Stimulated activated CD4-positive, alpha-beta T cell treated with anti-CD3 and anti-CD28 coated beads, Interleukin-1b, Interleukin-23, amount 100 ng/mL, for 48 hours (primary cell): Measurements from ENCODE around the gene SPP1.
"Not testable (repeated sequence)": the region's sequence is repeated elsewhere in the genome, so short reads cannot be mapped to it uniquely, and the experiment has no call there.

Experiments used
- DNase-seq: peaks from one replicate; pipeline ENCODE4 v3.0.0-alpha.2; 2020

SPP1 gene

DNA sequence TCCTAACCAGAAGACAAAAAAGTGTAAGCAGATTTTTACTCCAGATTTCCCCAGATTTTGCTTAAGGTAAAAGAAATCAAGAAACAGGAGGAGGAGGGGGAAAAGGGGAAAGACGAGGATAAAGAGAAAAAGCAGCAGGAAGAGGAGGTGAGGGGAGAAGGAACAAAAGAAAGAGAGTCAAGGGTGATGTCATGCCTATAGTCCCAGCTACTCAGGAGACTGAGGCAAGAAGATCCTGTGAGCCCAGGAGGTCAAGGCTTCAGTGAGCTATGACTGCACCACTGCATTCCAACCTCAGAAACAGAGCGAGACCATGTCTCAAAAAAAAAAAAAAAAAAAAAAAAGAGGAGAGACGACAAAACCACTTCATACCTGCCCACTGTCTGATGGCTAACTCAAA, 19.9 kb downstream of the SPP1 start:
- DNase-seq, result no peak

DNA sequence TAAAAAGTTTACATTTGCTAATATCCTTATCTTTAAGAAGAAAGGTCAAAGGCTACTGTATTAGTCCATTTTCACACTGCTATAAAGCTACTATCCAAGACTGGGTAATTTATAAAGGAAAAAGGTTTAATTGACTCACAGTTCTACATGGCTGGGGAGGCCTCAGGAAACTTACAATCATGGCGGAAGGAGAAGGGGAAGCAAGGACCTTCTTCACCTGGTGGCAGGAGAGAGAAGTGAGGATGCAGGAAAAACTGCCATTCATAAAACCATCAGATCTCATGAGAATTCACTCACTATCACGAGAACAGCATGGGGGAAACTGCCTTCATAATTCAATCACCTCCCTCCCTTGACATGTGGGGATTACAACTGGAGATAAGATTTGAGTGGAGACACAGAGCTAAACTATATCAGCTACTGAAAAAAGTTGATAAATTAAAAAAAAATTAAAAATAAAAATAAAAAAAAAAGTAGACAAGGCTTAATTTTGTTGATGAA, 23.7 kb downstream of the SPP1 start:
- DNase-seq, result not testable (repeated sequence)

DNA sequence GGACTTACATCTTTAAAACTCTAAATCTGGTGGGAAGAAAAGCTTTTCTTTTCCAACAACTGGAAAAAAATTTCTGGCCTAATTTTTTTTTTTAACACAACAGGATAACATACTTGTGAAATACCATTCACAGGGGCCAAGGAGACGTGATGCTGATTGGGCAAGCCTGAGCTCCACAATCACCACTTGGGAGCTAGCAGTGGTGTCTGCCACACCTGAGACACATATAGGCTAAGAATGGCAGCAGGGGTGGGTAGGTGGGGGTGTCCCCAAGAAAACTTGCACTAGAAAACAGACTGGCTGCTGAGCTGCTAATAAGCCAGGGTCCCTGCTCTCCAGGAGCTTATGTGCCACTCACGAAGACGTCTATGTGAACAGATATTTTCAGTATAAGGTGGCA, 26.4 kb downstream of the SPP1 start:
- DNase-seq, result no peak

DNA sequence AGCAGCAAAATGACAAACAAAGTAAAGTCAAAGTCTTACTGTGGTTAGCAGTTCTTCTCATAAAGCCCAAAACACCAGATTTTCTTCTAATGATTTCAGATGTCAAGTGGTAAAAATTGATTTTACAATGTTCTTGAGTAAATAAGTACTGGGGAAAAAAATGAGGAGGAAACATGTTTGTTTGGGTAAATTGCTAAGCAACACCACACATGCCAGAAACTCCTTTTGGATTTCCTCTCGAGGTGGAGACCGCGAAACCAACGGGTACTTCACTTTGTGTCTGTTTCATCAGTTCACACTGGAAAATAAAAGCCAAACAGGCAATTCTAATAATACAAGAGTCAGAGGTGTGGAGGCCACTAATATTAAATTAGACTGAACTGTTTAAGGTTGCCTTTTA, 27.3 kb downstream of the SPP1 start:
- no peak for DNase-seq

DNA sequence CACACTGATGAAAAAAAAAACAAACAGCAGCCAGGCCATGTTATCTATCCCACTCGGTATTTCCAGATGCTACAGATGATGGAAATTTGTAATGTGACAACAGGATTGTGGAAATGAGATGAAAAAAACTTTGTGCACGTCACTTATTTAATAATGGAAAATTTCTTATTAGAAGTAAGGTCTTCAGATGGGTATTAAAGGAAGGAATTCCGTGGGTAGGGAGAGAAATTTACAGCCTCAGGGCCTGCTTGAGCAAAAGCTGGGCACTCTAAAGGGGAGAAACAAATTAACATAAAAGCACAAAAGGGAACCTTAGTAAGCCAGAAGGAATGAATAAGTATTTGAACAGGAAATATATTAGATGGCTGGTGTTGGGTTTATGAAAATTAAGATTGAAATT, 27.7 kb downstream of the SPP1 start:
- DNase-seq, result no peak

DNA sequence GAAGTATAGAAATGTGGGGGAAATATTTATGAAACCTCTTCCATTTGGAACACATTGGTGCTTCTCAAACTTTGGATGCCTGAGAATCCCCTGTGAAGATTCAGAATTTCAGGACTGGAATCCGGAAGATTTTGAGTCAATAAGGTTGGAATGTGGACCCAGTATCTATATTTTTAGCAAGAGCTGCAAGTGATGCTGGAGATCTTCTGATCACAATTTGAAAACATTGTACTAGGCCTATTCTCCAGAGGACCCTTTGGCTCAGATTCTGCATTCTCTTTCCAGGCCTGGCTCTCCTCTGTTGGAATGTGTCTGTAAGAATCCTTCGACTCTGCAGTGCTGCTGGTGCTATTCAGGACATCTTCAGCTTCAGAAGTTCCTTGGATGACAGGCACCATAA, 29.6 kb downstream of the SPP1 start:
- DNase-seq, result no peak

DNA sequence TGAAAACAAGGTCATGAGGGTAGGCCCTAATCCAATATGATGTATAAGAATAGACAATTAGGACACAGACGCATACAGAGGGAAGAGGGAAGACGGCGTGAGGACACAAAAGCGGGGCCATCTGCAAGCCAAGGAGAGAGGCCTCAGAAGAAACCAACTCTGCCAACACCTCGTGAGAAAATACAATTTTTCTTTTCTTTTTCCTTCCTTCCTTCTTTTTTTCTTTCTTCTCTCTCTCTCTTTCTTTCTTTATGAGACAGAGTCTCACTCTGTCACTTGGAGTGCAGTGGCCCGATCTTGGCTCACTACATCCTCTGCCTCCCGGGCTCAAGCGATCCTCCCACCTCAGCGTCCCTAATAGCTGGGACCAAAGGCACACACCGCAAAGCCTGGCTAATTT, 30.4 kb downstream of the SPP1 start:
- DNase-seq, result no peak

DNA sequence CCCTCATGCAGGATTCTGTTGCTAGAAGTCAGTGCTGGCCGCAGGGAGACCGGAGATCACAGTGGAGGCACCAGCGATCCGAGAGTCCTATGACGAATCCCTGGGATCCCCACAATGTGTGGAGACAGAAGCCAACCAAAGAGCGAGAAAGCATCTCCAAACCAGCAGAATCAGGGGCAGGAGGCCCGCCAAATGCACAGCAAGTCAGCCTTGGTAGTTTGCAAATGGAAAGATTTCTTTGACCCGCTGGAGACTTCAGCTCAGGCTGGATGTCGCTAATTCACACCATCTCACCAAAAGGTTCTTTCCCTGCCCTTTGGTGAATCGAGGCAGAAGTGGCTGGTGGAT, 31.4 kb downstream of the SPP1 start:
- no peak for DNase-seq

DNA sequence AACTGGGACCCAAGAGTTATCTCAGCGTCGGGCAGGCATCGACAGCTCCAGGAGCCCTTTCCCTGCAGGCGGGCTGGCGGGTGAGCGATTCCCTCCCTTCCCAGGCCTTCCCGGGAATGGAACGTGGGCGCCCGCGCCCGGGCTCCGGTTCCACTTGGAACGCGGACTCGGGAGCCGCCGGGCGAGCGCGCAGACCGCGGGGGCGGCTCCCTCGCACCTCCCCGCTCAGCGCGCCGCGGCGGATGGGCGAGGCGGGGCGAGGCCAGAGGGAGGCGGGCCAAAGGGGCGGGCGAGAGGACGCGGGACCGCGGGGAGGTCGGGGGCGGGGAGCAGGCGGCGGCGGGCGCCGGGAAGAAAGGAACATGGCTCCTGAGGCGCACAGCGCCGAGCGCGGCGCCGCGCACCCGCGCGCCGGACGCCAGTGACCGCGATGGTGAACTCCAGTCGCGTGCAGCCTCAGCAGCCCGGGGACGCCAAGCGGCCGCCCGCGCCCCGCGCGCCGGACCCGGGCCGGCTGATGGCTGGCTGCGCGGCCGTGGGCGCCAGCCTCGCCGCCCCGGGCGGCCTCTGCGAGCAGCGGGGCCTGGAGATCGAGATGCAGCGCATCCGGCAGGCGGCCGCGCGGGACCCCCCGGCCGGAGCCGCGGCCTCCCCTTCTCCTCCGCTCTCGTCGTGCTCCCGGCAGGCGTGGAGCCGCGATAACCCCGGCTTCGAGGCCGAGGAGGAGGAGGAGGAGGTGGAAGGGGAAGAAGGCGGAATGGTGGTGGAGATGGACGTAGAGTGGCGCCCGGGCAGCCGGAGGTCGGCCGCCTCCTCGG, 32.0 kb downstream of the SPP1 start, which contains the start of gene PKD2:
PKD2 (plus strand) TSS at position 332 of the 818 bp plus-strand sequence; CDS start at position 431, 99 bp downstream.
- DNase-seq, result peak; percentile 78

DNA sequence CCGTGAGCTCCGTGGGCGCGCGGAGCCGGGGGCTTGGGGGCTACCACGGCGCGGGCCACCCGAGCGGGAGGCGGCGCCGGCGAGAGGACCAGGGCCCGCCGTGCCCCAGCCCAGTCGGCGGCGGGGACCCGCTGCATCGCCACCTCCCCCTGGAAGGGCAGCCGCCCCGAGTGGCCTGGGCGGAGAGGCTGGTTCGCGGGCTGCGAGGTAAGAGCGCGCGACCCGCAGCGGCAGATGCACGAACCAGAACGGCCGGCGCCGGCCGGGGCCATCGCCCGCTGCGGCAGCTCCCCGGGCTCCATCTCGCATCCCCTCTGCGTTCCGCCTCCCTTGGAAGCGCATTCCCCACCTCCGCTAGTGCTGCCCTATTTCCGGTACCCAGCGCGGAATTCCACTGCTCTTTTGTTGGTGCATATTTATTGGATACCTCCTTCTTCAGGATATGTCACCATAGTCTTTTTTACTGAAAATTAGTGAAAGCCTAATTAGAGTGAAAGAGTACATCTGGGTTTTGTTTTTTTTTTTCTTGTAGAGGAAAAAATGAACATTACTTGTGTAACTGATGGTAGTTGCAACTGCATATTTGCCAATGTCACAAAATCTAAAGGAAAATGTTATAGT, 32.7 kb downstream of the SPP1 start:
- peak; percentile 16 for DNase-seq

DNA sequence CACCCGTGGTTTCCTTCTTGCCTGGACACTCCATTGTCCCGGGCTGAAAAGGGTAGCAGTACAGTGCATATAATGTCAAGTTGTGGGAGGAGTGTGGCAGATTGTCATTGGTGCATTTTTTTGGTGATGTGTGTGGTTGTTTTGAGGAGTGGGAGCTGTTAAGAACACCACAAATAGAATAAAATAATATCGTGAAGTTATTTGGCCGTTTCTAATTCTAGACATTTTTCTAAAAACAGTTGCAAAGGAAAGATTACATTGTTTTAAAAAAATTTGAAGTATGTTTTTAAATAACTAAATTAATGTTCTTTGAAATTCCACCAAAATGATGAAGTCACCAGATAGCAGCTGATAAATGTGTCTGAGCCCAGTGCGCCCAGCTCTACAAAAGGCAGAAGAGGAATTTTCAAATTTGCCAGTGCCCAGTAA, 33.2 kb downstream of the SPP1 start:
- DNase-seq, result no peak

DNA sequence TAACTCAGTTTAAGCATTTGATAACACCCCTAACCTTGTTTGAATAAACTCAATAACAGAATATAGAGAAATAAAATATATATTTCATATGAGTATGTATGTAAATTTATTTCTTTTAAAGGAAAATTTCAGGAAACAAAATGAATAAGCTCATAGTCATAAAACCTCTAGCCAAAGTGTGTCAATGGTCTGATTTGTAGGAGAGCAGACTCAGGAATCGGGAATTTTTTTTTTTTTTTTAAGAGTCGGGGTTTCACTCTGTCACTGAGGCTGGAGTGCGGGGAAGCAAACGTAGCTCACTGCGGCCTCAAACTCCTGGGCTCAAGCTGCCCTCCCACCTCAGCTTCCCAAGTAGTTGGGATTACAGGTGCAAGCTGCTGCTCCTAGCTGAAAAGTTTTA, 34.4 kb downstream of the SPP1 start:
- no peak for DNase-seq

DNA sequence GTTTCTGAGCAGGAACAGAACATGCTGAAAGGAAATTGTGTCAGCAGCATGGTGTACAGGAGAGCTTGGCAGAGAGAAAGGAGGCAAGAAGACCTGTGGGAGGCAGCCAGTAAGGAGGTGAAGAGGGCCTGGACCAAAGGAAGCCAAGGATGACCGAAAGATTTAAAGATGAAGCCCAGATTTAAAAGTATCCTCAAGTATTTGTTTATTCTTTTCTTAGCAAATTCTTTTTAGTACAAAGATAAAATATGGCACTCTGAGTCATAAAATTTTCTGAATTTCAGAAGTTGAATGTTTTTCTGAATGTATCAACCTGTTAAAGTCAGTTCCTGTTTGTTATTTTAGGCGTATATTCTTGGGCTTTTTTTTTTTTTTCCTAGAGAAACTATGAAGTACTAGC, 35.5 kb downstream of the SPP1 start:
- DNase-seq, result no peak

DNA sequence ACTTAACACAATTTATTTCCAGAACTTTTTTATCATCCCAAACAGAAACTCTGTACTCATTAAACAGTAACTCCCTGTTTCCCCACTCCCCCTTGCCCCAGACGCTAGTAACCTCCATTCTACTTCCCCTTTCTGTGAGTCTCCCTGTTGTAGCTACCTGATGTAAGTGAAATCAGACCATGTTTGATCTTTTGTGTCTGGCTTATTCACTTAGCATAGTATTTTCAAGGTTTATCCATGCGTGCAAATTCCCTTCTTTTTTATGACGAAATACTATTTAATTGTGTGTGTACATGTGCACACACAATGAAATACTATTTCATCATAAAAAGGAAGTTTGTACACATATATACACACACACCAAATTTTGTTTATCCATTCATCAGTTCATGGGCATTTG, 37.1 kb downstream of the SPP1 start:
- no peak for DNase-seq

DNA sequence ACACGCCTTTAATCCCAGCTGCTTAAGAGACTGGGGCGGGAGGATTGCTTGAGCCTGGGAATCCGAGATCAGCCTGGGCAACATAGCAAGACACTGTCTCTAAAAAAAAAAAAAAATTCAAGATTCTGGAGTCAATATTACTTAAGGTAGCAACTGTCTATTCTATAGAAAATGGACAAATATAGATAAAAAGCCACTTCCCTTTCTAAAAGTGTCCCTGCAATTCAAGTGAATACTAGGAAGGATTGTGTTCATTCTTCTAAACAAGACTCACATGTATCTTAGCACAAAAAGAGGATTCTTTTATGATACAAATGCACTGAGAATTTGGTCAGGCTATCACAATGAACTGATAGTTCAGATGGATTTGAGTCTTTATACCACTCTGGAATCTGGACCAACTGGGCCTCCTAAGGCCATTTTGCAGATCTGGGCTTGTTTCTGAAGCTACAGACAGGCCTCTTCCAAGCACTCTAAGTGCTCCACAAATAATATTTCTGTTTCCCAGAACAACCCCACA, 38.9 kb downstream of the SPP1 start:
- no peak for DNase-seq

DNA sequence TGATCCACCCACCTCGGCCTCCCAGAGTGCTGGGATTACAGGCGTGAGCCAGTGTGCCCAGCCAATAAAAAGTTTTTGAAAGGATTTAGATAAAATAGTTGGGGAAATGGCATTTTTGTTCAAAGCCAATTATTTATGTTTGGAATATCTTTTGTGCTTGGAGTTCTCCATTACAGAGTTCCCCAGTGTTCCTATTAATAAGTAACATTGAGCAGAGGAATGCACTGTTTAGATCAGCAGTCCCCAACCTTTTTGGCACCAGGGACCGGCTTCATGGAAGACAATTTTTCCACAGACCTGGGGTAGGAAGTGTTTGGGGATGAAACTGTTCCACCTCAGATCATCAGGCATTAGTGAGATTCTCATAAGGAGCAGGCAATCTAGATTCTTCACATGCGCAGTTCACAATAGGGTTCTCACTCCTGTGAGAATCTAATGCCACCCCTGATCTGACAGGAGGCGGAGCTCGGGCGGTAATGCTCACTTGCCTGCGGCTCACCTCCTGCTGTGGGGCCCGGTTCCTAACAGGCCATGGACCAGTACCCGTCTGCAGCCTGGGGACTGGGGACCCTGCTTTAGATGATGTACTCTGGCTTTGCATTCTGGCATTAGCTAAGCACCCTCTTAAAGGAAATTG, 40.3 kb downstream of the SPP1 start:
- no peak for DNase-seq

DNA sequence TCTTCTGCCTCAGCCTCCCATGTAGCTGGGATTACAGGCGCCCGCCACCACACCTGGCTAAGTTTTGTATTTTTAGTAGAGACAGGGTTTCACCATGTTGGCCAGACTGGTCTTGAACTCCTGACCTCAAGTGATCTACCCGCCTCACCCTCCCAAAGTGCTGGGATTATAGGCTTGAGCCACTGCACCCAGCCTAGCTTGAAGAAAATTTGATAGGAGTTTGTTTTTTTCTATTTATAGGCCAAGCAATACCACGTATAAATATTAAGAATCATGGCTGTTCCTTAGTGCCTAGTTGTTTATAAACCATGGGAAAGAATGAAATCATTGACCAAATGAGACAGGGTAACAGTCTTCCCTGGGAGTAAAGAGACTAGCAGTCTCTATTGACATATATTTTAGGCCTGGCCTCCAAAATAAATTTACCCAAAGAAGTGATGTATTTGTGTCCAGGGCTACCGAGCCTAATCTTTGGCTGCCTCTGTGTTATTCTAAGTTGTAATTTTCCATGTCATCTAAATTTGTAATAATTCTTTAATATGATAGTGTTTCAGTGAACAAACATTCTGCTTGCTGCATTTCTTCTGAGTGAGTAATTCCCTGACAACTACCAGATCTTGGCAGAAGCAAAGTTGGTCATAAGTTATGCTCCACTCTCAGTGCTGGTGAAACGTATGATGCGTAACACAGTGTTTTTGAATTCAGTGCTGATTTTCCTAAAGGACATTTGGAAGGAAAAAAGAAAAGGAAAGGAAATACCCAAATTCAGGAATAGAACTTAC, 42.2 kb downstream of the SPP1 start:
- no peak for DNase-seq

DNA sequence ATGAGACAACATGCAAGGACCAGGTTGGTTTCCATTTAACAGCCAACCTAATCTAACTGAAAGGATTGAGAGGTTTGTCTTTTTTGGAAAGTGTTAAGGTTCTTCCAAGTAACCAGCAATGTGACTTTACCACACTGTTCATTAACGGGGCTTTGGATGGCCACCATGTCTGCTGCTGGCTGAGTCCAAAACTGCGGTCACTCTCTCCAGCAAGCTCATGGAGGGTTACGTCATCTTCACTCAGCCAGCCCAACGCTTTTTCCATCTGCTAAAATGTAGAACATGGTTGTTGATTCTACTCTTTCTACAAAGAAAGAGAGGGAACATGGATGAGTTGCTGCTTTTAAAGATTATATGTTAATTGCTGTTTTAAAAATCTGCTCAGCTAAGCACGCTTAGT, 43.0 kb downstream of the SPP1 start:
- DNase-seq, result no peak

DNA sequence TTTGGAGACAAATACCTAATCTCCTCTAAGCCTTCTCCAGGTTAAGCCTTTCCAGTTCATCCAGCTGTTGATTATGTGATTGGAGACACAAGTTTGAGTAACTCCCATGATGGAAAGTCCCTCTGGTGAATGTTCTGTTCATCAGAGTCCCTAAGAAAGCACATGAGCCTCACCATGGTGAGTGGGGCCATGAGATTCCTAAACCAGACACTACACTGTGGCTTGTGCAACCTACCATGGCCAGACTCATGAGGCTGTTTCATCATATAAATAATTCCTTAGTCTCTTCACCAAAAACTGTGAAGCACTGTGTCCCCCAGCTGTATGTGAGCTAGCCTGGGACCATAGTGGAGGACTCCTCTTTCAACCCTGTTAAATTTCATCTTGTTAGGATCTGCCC, 46.3 kb downstream of the SPP1 start:
- DNase-seq, result no peak

DNA sequence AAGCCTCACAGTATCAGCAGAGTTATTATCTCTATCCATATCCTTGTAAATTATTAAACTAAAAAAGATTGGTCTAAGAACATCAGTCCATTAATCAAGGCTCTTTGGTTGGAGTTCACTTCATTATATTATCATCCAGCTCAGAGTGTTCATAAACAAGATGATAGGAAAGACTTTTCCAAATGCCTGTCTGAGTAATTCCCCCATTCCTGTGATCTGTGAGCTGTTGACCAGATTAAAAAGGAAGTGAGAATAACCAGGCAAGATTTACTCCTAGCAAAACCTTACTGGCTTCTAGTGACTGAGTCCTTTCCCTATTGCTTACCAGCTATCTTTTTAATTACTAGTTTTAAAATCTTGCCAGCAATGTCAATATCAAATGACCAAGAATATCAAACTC, 46.8 kb downstream of the SPP1 start:
- no peak for DNase-seq

DNA sequence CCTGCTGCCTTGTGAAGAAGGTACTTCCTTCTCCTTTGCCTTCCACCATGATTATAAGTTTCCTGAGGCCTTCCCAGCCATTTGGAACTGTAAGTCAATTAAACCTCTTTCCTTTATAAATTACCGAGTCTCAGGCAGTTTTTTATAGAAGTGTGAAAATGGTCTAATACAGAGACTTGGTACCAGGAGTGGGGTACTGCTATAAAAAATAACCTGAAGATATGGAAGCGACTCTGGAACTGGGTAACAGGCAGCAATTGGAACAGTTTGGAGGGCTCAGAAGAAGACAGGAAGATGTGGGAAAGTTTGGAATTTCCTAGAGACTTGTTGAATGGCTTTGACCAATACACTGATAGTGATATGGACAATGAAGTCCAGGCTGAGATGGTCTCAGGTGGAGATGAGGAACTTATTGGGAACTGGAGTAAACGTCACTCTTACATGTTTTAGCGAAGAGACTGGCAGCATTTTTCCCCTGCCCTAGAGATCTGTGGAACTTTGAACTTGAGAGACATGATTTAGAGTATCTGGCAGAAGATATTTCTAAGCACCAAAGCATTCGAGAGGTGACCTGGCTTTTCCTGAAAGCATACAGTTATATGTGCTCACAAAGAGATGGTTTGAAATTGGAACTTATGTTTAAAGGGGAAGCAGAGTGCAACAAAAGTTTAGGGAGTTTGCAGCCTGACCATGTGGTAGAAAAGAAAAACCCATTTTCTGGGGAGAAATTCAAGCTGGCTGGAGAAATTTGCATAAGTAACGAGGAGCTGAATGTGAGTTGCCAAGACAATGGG, 50.6 kb downstream of the SPP1 start:
- DNase-seq, result not testable (repeated sequence)
